ENCODE data around the gene RAP1B. TPM values are rescaled to one million over a fixed set of nuclear protein-coding genes. Genes with fewer than 3 reads are reported as not detected.
A peak's percentile ranks its signal among the peaks of the same experiment; 100 is the strongest.

The RAP1B gene
- total and polyA plus RNA-seq, 2 of the 13 experiments (the other 11 are each of a cell fraction or from before 2014, with no cell fraction given): 71.1 to 92.7 TPM

DNA sequence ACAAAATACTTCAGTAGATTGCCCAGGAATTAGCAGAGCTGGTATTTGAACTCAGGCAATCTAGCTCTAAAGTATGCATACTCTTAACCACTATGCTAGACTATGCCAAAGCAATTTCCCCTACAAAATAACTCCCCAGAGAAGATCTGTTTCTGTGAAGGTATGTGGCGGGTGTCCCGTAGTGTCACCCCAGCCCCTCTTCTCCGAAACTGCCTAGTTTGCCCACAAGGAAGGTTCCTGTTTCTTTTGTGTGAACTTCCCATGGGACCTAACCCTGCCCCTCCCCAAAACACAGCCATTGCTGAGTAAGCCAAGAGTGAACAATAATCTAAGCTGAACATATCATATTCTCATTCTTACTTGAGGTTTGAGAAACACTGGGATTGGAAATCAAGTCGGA is 15.5 kb upstream of the RAP1B start:
- no TSS peak for BruUV-seq (replicated peaks)
- Histone ChIP-seq H4K20me1 (ENCODE audit: insufficient read depth, low read length) (no peaks in the 10 kb centered on the region), H3K27me3 (ENCODE audit: control insufficient read depth in 1 of 2, insufficient read depth in 2 of 2, low read length in 2 of 2) (no peaks in the 10 kb centered on the region), H3K4me1 (ENCODE audit: insufficient read depth, low read length) (no peaks in the 10 kb centered on the region), H3K27ac (ENCODE audit: extremely low read length, insufficient read depth, low read length) (no peak overlapping the region), H3K9me3 (ENCODE audit: low read length) (peaks cover 3% of the 10 kb centered on the region; the same call in 1 of the 2 replicates), H3K4me3 (replicated peaks in 1 of 3; ENCODE audit: insufficient read depth in 1 of 3, low read depth in 2 of 3, low read length in 3 of 3) (no peak overlapping the region), H3K4me2 (ENCODE audit: low read depth, low read length) (no peak overlapping the region), H3K79me2 (ENCODE audit: insufficient read depth, low read length) (no peaks in the 10 kb centered on the region), H3K9ac (ENCODE audit: insufficient read depth, low read depth, low read length) (no peak overlapping the region), H3K36me3 (replicated peaks in 1 of 2; ENCODE audit: control insufficient read depth in 1 of 2, insufficient read depth in 2 of 2, low read length in 2 of 2) (no peaks in the 10 kb centered on the region), H2AFZ (ENCODE audit: low read length) (no peak overlapping the region)
- ChIA-PET CTCF (ENCODE audit: low intra/inter-chr PET ratio, low total read pairs) (no interaction called here), POLR2A (no interaction called here)
- intact Hi-C loops (cut with micrococcal nuclease; ENCODE audit: unreplicated experiment) (no loop called here), in situ Hi-C loops (cut with HindIII; ENCODE audit: extremely low pct_ligation_motif_present, low pct_unique_long_range_greater_than_20kb) (no loop called here)
- no peak for FAIRE-seq
- TF ChIP-seq ZNF768 (CRISPR knock-in tag; IDR thresholded peaks at IDR 0.05) (no peak), ZNF782 (CRISPR knock-in tag; IDR thresholded peaks at IDR 0.05; ENCODE audit: borderline replicate concordance) (no peak)
- TF ChIP-seq, protein P1, sequence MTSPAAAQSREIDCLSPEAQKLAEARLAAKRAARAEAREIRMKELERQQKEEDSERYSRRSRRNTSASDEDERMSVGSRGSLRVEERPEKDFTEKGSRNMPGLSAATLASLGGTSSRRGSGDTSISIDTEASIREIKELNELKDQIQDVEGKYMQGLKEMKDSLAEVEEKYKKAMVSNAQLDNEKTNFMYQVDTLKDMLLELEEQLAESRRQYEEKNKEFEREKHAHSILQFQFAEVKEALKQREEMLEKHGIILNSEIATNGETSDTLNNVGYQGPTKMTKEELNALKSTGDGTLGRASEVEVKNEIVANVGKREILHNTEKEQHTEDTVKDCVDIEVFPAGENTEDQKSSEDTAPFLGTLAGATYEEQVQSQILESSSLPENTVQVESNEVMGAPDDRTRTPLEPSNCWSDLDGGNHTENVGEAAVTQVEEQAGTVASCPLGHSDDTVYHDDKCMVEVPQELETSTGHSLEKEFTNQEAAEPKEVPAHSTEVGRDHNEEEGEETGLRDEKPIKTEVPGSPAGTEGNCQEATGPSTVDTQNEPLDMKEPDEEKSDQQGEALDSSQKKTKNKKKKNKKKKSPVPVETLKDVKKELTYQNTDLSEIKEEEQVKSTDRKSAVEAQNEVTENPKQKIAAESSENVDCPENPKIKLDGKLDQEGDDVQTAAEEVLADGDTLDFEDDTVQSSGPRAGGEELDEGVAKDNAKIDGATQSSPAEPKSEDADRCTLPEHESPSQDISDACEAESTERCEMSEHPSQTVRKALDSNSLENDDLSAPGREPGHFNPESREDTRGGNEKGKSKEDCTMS (CRISPR knock-in tag; conservative IDR thresholded peaks at IDR 0.05): no peak
- DNase-seq (ENCODE audit: low spot score): no peak
- 65% methylated on average over 4 of the region's 4 CpGs for WGBS (ENCODE audit: low lambda C conversion rate)
- ATAC-seq: no peak

DNA sequence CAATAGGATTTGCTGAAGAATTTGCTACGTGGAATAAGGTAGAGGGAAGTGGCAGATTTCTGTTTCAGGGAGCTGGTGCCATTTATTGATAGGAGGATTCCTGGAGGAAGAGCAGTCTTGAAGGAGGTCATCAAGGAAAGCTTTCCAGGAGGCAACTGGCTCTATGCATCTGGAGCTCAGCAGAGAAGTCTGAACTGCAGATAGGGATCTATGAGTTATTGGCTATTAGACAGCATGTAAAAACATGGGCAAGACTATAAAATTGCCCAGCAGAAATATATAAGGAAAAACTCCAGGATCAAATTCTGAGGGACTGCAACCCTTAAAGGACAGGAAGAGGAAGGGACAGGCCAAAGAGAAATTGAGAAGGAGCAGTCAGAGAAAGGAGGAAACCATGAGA is 8.9 kb upstream of the RAP1B start:
- 0 out of 2 replicates have a peak, but pooled peaks cover 2% of the 10 kb centered on the region for H3K4me1 ChIP-seq (ENCODE audit: insufficient read depth, low read length)
- DNase-seq (ENCODE audit: low spot score): no peak
- H3K9ac ChIP-seq (ENCODE audit: insufficient read depth, low read depth, low read length): no peak overlapping the region
- no peak for ATAC-seq
- no peak overlapping the region for H3K4me3 ChIP-seq (replicated peaks in 1 of 3; ENCODE audit: insufficient read depth in 1 of 3, low read depth in 2 of 3, low read length in 3 of 3)
- no peaks in the 10 kb centered on the region for H3K36me3 ChIP-seq (replicated peaks in 1 of 2; ENCODE audit: control insufficient read depth in 1 of 2, insufficient read depth in 2 of 2, low read length in 2 of 2)
- CTCF ChIA-PET (ENCODE audit: low intra/inter-chr PET ratio, low total read pairs): no interaction called here
- WGBS (ENCODE audit: low lambda C conversion rate): 3% methylated on average over 1 of the region's 1 CpG
- peak overlapping the region; percentile 54 for H2AFZ ChIP-seq (ENCODE audit: low read length)
- POLR2A ChIA-PET: no interaction called here
- BruUV-seq (replicated peaks): no TSS peak
- H4K20me1 ChIP-seq (ENCODE audit: insufficient read depth, low read length): no peaks in the 10 kb centered on the region
- intact Hi-C loops (cut with micrococcal nuclease; ENCODE audit: unreplicated experiment) (no loop called here), in situ Hi-C loops (cut with HindIII; ENCODE audit: extremely low pct_ligation_motif_present, low pct_unique_long_range_greater_than_20kb) (no loop called here)
- no peak for FAIRE-seq
- H3K4me2 ChIP-seq (ENCODE audit: low read depth, low read length): no peak overlapping the region
- no peaks in the 10 kb centered on the region for H3K27me3 ChIP-seq (ENCODE audit: control insufficient read depth in 1 of 2, insufficient read depth in 2 of 2, low read length in 2 of 2)
- H3K27ac ChIP-seq (ENCODE audit: extremely low read length, insufficient read depth, low read length): no peak overlapping the region
- H3K9me3 ChIP-seq (ENCODE audit: low read length): no peaks in the 10 kb centered on the region
- H3K79me2 ChIP-seq (ENCODE audit: insufficient read depth, low read length): no peaks in the 10 kb centered on the region
- TF ChIP-seq MTF1 (CRISPR knock-in tag; IDR thresholded peaks at IDR 0.05) (no peak), MAZ (IDR thresholded peaks at IDR 0.05; ENCODE audit: borderline replicate concordance, low read depth, low read length) (no peak), MAZ (CRISPR knock-in tag; IDR thresholded peaks at IDR 0.05; ENCODE audit: low read depth) (no peak), NFIB (CRISPR knock-in tag; IDR thresholded peaks at IDR 0.05; ENCODE audit: borderline replicate concordance) (no peak), ESRRA (CRISPR knock-in tag; IDR thresholded peaks at IDR 0.05; ENCODE audit: low read depth) (no peak), ZNF570 (CRISPR knock-in tag; IDR thresholded peaks at IDR 0.05; ENCODE audit: borderline replicate concordance) (no peak)
- TF ChIP-seq, protein P2, sequence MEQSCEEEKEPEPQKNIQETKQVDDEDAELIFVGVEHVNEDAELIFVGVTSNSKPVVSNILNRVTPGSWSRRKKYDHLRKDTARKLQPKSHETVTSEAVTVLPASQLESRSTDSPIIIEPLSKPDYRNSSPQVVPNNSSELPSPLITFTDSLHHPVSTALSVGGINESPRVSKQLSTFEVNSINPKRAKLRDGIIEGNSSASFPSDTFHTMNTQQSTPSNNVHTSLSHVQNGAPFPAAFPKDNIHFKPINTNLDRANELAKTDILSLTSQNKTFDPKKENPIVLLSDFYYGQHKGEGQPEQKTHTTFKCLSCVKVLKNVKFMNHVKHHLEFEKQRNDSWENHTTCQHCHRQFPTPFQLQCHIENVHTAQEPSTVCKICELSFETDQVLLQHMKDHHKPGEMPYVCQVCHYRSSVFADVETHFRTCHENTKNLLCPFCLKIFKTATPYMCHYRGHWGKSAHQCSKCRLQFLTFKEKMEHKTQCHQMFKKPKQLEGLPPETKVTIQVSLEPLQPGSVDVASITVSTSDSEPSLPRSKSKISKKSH (CRISPR knock-in tag; IDR thresholded peaks at IDR 0.05; ENCODE audit: borderline replicate concordance): no peak
- TF ChIP-seq, protein P3, sequence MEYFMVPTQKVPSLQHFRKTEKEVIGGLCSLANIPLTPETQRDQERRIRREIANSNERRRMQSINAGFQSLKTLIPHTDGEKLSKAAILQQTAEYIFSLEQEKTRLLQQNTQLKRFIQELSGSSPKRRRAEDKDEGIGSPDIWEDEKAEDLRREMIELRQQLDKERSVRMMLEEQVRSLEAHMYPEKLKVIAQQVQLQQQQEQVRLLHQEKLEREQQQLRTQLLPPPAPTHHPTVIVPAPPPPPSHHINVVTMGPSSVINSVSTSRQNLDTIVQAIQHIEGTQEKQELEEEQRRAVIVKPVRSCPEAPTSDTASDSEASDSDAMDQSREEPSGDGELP (IDR thresholded peaks at IDR 0.05; ENCODE audit: borderline replicate concordance, low read depth): no peak
- TF ChIP-seq, protein P4, sequence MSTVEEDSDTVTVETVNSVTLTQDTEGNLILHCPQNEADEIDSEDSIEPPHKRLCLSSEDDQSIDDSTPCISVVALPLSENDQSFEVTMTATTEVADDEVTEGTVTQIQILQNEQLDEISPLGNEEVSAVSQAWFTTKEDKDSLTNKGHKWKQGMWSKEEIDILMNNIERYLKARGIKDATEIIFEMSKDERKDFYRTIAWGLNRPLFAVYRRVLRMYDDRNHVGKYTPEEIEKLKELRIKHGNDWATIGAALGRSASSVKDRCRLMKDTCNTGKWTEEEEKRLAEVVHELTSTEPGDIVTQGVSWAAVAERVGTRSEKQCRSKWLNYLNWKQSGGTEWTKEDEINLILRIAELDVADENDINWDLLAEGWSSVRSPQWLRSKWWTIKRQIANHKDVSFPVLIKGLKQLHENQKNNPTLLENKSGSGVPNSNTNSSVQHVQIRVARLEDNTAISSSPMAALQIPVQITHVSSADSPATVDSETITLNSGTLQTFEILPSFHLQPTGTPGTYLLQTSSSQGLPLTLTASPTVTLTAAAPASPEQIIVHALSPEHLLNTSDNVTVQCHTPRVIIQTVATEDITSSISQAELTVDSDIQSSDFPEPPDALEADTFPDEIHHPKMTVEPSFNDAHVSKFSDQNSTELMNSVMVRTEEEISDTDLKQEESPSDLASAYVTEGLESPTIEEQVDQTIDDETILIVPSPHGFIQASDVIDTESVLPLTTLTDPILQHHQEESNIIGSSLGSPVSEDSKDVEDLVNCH (CRISPR knock-in tag; IDR thresholded peaks at IDR 0.05): no peak

All from HepG2 (cell line).